Muscle of leg (tissue), 16 donors: ENCODE data around the gene CXXC5. TPM values are rescaled to one million over a fixed set of nuclear protein-coding genes. Genes with fewer than 3 reads are reported as not detected.
A peak's percentile ranks its signal among the peaks of the same experiment; 100 is the strongest.
"Not testable (repeated sequence)": the region's sequence is repeated elsewhere in the genome, so short reads cannot be mapped to it uniquely, and the experiment has no call there.

Experiments
- DNase-seq: peaks from one replicate; pipeline ENCODE4 v3.0.0; 2013
- H3K27ac ChIP-seq: one replicate; pipeline ENCODE4 v1.5.1; 2013; ENCODE audit warnings: mild to moderate bottlenecking, low read length, control low read depth
- H3K27me3 ChIP-seq: one replicate; pipeline ENCODE4 v1.6.1; 2013; ENCODE audit warnings: low read length; ENCODE audit not compliant: control insufficient read depth, insufficient read depth
- H3K36me3 ChIP-seq: one replicate; pipeline ENCODE4 v1.6.1; 2013; ENCODE audit warnings: low read length; ENCODE audit not compliant: control insufficient read depth, insufficient read depth
- H3K4me1 ChIP-seq: one replicate; pipeline ENCODE4 v1.6.1; 2013; ENCODE audit warnings: low read length; ENCODE audit not compliant: control insufficient read depth, insufficient read depth
- H3K4me3 ChIP-seq: one replicate; pipeline ENCODE4 v1.5.1; 2013; ENCODE audit warnings: low read length, control low read depth
- H3K9me3 ChIP-seq: replicated peaks from 2 replicates; pipeline ENCODE4 v1.6.1; 2013; ENCODE audit warnings: low read depth, low read length; ENCODE audit not compliant: control insufficient read depth
- WGBS: methylation state at CpG from one replicate; pipeline ENCODE4 v1.1.5; 2013; ENCODE audit warnings: missing lambda C conversion rate; ENCODE audit not compliant: insufficient coverage; 5-methylcytosine and 5-hydroxymethylcytosine counted together
- long read RNA-seq, 11 donors: transcript quantifications; one replicate each; lab custom pipeline, GENCODE V29; 2026
- polyA plus RNA-seq, 8 donors: library from polyadenylated mRNA; unstranded; fragments of 120-200 nt; gene quantifications; one replicate each; pipeline versions ENCODE4 v1.2.1 to v1.2.3, GENCODE V29; 2013; ENCODE audit warnings: inconsistent platforms in 1 of 8, low replicate concordance in 1 of 8; ENCODE audit not compliant: insufficient read length in 8 of 8, insufficient read depth in 1 of 8
- total RNA-seq: library from RNA; stranded (reverse); fragments of 120-200 nt; gene quantifications from one replicate; pipeline ENCODE4 v1.2.4, GENCODE V29; 2013

The CXXC5 gene
- total RNA-seq (63.3 TPM), polyA plus RNA-seq (10 to 100 TPM; 75.8 to 93.0 (median 80.8) TPM)
- long read RNA-seq, donor 1, transcript CXXC5-211 (3 exons, 1,892 nt) = minor isoform, 6 of 15 reads
- long read RNA-seq, donor 1, transcript CXXC5-201 (3 exons, 2,658 nt) = major isoform, 8 of 15 reads
- long read RNA-seq, donor 1, partial matches to known transcripts = 0 of 15 reads
- long read RNA-seq, donor 1, other reads (novel, unspliced or antisense) = 0 of 15 reads
- long read RNA-seq, donor 2, partial matches to known transcripts = 0 of 1 reads
- long read RNA-seq, donor 2, other reads (novel, unspliced or antisense) = 0 of 1 reads
- long read RNA-seq, donor 3, transcript CXXC5-201 (3 exons, 2,658 nt) = major isoform, 33 of 41 reads
- long read RNA-seq, donor 3, partial matches to known transcripts = 0 of 41 reads
- long read RNA-seq, donor 3, other reads (novel, unspliced or antisense) = 0 of 41 reads
- long read RNA-seq, donor 4, transcript CXXC5-201 (3 exons, 2,658 nt) = major isoform, 19 of 44 reads
- long read RNA-seq, donor 4, partial matches to known transcripts = 17 of 44 reads
- long read RNA-seq, donor 4, other reads (novel, unspliced or antisense) = 0 of 44 reads
- long read RNA-seq, donor 5, transcript CXXC5-206 (2 exons, 777 nt) = minor isoform, 7 of 101 reads
- long read RNA-seq, donor 5, transcript CXXC5-201 (3 exons, 2,658 nt) = major isoform, 41 of 101 reads
- long read RNA-seq, donor 5, transcript CXXC5-211 (3 exons, 1,892 nt) = minor isoform, 12 of 101 reads
- long read RNA-seq, donor 5, partial matches to known transcripts = 41 of 101 reads
- long read RNA-seq, donor 5, other reads (novel, unspliced or antisense) = 0 of 101 reads
- long read RNA-seq, donor 6, transcript CXXC5-201 (3 exons, 2,658 nt) = major isoform, 37 of 76 reads
- long read RNA-seq, donor 6, transcript CXXC5-211 (3 exons, 1,892 nt) = minor isoform, 5 of 76 reads
- long read RNA-seq, donor 6, partial matches to known transcripts = 28 of 76 reads
- long read RNA-seq, donor 6, other reads (novel, unspliced or antisense) = 0 of 76 reads
- long read RNA-seq, donor 7, transcript CXXC5-201 (3 exons, 2,658 nt) = major isoform, 19 of 41 reads
- long read RNA-seq, donor 7, partial matches to known transcripts = 14 of 41 reads
- long read RNA-seq, donor 7, other reads (novel, unspliced or antisense) = 0 of 41 reads
- long read RNA-seq, donor 8, transcript CXXC5-201 (3 exons, 2,658 nt) = major isoform, 6 of 12 reads
- long read RNA-seq, donor 8, partial matches to known transcripts = 0 of 12 reads
- long read RNA-seq, donor 8, other reads (novel, unspliced or antisense) = 0 of 12 reads
- long read RNA-seq, donor 9, transcript CXXC5-201 (3 exons, 2,658 nt) = major isoform, 14 of 38 reads
- long read RNA-seq, donor 9, partial matches to known transcripts = 18 of 38 reads
- long read RNA-seq, donor 9, other reads (novel, unspliced or antisense) = 0 of 38 reads
- long read RNA-seq, donor 10, transcript CXXC5-206 (2 exons, 777 nt) = minor isoform, 7 of 35 reads
- long read RNA-seq, donor 10, transcript CXXC5-201 (3 exons, 2,658 nt) = major isoform, 16 of 35 reads
- long read RNA-seq, donor 10, partial matches to known transcripts = 10 of 35 reads
- long read RNA-seq, donor 10, other reads (novel, unspliced or antisense) = 0 of 35 reads
- long read RNA-seq, donor 11, transcript CXXC5-201 (3 exons, 2,658 nt) = major isoform, 19 of 31 reads
- long read RNA-seq, donor 11, partial matches to known transcripts = 7 of 31 reads
- long read RNA-seq, donor 11, other reads (novel, unspliced or antisense) = 0 of 31 reads

DNA sequence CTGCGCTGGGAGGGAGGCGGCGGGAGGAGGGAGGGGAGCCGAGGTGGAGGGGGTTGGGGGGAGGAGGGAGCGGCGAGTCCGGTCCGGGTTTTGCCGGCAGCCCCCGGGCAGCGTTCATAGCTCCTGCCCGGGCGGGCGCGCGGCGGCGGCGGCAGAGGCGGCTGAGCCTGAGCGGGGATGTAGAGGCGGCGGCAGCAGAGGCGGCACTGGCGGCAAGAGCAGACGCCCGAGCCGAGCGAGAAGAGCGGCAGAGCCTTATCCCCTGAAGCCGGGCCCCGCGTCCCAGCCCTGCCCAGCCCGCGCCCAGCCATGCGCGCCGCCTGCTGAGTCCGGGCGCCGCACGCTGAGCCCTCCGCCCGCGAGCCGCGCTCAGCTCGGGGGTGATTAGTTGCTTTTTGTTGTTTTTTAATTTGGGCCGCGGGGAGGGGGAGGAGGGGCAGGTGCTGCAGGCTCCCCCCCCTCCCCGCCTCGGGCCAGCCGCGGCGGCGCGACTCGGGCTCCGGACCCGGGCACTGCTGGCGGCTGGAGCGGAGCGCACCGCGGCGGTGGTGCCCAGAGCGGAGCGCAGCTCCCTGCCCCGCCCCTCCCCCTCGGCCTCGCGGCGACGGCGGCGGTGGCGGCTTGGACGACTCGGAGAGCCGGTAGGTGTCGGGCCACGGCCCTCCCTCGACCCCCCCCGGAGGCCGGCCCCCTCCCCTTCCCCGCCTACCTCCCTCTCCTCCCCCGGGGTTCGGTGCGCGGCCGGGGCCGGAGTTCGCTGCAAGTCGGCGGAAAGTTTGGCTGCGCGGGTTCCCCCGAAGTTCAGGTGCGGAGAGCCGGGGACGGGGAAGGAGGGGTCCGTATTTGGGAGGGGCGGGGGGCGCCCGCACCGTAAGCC lies at the start of gene CXXC5:
TSS of gene CXXC5 (plus strand) at position 145 of the 877 bp plus-strand sequence. CDS start 32,175 bp downstream, outside the sequence.
- Histone ChIP-seq H3K27ac (peak within 1 kb of the TSS; percentile 96), H3K9me3 (no peaks in the 10 kb centered on the region), H3K27me3 (peaks cover 8% of the 10 kb centered on the region), H3K4me1 (peaks cover 69% of the 10 kb centered on the region), H3K4me3 (peak within 1 kb of the TSS; percentile 59), H3K36me3 (no peaks in the 10 kb centered on the region)
- WGBS = under 1% methylated on average over 61 of the region's 106 CpGs
- DNase-seq = peak; percentile 95

DNA sequence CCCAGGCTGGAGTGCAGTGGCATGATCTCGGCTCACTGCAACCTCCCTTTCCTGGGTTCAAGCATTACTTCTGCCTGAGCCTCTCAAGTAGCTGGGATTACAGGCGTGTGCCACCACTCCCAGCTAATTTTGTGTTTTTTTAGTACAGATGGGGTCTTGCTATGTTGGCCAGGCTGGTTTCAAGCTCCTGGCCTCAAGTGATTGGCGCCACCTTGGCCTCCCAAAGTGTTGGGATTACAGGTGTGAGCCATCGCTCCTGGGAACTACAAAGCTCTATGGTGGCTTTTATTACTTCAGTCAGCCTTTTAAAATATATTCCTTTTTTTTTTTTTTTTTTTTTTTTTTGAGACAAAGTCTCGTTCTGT lies 49.6 kb upstream of the CXXC5 start:
- not testable (repeated sequence) for H3K27ac ChIP-seq, H3K4me3 ChIP-seq, H3K4me1 ChIP-seq, H3K27me3 ChIP-seq, DNase-seq, H3K9me3 ChIP-seq
- peaks cover 15% of the 10 kb centered on the region for H3K36me3 ChIP-seq
- WGBS = no CpG with 5 or more reads among the region's 5 CpGs

DNA sequence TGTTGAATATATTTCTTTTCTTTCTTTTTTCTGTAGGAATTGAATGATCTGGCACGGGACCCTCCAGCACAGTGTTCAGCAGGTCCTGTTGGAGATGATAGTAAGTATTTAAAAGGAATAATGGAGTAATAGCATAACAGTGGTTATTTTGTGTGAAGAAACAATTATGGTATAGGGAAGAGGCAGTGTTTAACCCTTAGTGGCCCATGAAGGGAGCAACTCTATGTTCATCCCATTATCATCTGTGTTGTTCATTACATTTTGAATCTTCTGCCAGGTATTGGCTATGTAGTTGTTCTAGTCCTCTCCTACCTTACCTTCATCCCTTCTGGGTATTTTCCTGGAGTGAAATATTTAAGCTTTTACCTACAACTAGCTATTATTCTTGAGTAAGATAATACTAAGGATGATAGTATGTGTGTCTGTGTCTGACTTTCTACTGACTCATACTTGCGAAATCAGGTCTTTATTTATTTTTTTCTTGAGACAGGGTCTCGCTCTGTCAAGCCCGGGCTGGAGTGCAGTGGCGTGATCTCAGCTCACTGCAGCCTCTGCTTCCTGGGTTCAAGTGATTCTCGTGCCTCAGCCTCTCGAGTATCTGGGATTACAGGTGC lies 47.7 kb upstream of the CXXC5 start:
- Histone ChIP-seq H3K4me1 (no peaks in the 10 kb centered on the region), H3K4me3 (no peak overlapping the region), H3K27ac (no peak overlapping the region), H3K27me3 (no peaks in the 10 kb centered on the region), H3K36me3 (peaks cover 17% of the 10 kb centered on the region), H3K9me3 (no peaks in the 10 kb centered on the region)
- WGBS = 95% methylated on average over 5 of the region's 7 CpGs
- no peak for DNase-seq

- Histone ChIP-seq H3K27me3 (no peaks in the 10 kb centered on the region), H3K4me3 (no peak overlapping the region), H3K36me3 (peaks cover 17% of the 10 kb centered on the region), H3K4me1 (no peaks in the 10 kb centered on the region), H3K27ac (no peak overlapping the region), H3K9me3 (no peaks in the 10 kb centered on the region)
- DNase-seq = no peak
- 89% methylated on average over 9 of the region's 12 CpGs for WGBS
Measured at GRCh38 chr5:139601429-139601828, 46.7 kb upstream of the CXXC5 start.

- 96% methylated on average over 5 of the region's 9 CpGs for WGBS
- H3K27ac ChIP-seq = not testable (repeated sequence)
- H3K36me3 ChIP-seq = peaks cover 17% of the 10 kb centered on the region
Measured at GRCh38 chr5:139601948-139602347, 46.2 kb upstream of the CXXC5 start.

GRCh38 chr5:139605887-139606286 lies 42.3 kb upstream of the CXXC5 start:
- Histone ChIP-seq H3K4me1 (no peaks in the 10 kb centered on the region), H3K36me3 (peaks cover 17% of the 10 kb centered on the region), H3K9me3 (no peaks in the 10 kb centered on the region), H3K4me3 (no peak overlapping the region), H3K27me3 (no peaks in the 10 kb centered on the region), H3K27ac (no peak overlapping the region)
- DNase-seq = no peak
- 100% methylated on average over 5 of the region's 8 CpGs for WGBS

More at GRCh38 chr5:139601948-139602347, 46.2 kb upstream of the CXXC5 start:
- not testable (repeated sequence) for H3K4me3 ChIP-seq, DNase-seq, H3K4me1 ChIP-seq, H3K9me3 ChIP-seq, H3K27me3 ChIP-seq

GRCh38 chr5:139611703-139612584 lies 36.2 kb upstream of the CXXC5 start:
- Histone ChIP-seq H3K27me3 (no peaks in the 10 kb centered on the region), H3K4me3 (no peak overlapping the region), H3K27ac (peak overlapping the region; percentile 7), H3K9me3 (no peaks in the 10 kb centered on the region), H3K36me3 (peaks cover 4% of the 10 kb centered on the region), H3K4me1 (peaks cover 2% of the 10 kb centered on the region)
- WGBS = no CpG with 5 or more reads among the region's 5 CpGs
- DNase-seq = peak; percentile 9

DNA sequence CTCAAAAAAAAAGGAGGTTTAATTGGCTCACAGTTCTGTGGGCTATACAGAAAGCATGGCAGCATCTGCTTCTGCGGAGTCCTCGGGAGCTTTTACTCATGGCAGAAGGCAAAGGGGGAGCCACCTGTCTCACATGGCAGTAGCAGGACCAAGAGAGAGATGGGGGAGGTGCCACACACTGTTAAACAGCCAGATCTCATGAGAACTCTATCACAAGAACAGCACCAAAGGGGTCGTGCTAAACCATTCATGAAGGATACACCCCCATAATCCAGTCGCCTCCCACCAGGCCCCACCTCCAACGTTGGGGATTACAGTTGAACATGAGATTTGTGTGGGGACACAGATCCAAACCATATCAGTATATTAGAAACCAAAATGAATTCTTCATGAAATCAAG lies 28.3 kb upstream of the CXXC5 start:
- Histone ChIP-seq H3K4me3 (no peak overlapping the region), H3K4me1 (no peaks in the 10 kb centered on the region), H3K36me3 (peaks cover 46% of the 10 kb centered on the region), H3K27me3 (no peaks in the 10 kb centered on the region), H3K27ac (no peak overlapping the region), H3K9me3 (no peaks in the 10 kb centered on the region)
- no peak for DNase-seq
- no CpG with 5 or more reads among the region's 5 CpGs for WGBS
